Astrocyte (in vitro differentiated cells and primary cell): Measurements from ENCODE around the gene PTPRM.

Experiments used
- EZH2 ChIP-seq: IDR thresholded peaks from 2 replicates; pipeline ENCODE4 v1.6.1; 2012; ENCODE audit warnings: mild to moderate bottlenecking, low read length, inconsistent platforms; ENCODE audit not compliant: insufficient read depth
- TF ChIP-seq, protein P1 (sequence below): IDR thresholded peaks from 2 replicates; pipeline ENCODE4 v1.5.1; 2011; ENCODE audit warnings: low read depth, mild to moderate bottlenecking, inconsistent platforms, low read length, moderate library complexity; ENCODE audit not compliant: insufficient read depth

GRCh38 chr18:8142932-8143331, 575.8 kb downstream of the PTPRM start:
- TF ChIP-seq, protein P1, sequence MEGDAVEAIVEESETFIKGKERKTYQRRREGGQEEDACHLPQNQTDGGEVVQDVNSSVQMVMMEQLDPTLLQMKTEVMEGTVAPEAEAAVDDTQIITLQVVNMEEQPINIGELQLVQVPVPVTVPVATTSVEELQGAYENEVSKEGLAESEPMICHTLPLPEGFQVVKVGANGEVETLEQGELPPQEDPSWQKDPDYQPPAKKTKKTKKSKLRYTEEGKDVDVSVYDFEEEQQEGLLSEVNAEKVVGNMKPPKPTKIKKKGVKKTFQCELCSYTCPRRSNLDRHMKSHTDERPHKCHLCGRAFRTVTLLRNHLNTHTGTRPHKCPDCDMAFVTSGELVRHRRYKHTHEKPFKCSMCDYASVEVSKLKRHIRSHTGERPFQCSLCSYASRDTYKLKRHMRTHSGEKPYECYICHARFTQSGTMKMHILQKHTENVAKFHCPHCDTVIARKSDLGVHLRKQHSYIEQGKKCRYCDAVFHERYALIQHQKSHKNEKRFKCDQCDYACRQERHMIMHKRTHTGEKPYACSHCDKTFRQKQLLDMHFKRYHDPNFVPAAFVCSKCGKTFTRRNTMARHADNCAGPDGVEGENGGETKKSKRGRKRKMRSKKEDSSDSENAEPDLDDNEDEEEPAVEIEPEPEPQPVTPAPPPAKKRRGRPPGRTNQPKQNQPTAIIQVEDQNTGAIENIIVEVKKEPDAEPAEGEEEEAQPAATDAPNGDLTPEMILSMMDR: no peak
- no peak for TF ChIP-seq EZH2
